Testis (tissue), 3 donors: ENCODE results near the gene ADAM33. TPM values are rescaled to one million over a fixed set of nuclear protein-coding genes. Genes with fewer than 3 reads are reported as not detected.

ENCODE experiments used
- DNase-seq: peaks from one replicate; pipeline ENCODE4 v3.0.0-alpha.2; 2019
- H3K27ac ChIP-seq, 2 donors: fragments of 200-600 bp; sonication (generic); one replicate each; pipeline ENCODE4 v1.5.1; 2019
- H3K27me3 ChIP-seq: fragments of 200-600 bp; sonication (generic); one replicate; pipeline ENCODE4 v1.5.1; 2019
- H3K36me3 ChIP-seq: fragments of 200-600 bp; sonication (generic); one replicate; pipeline ENCODE4 v1.5.1; 2017; ENCODE audit warnings: low read depth; ENCODE audit errors: missing control alignments
- H3K4me1 ChIP-seq: fragments of 200-600 bp; sonication (generic); one replicate; pipeline ENCODE4 v1.5.1; 2019
- H3K4me3 ChIP-seq, 2 donors: fragments of 200-600 bp; sonication (generic); one replicate each; pipeline ENCODE4 v1.5.1; 2017 to 2019
- H3K9me3 ChIP-seq: fragments of 200-600 bp; sonication (generic); one replicate; pipeline ENCODE4 v1.5.1; 2017
- POLR2A ChIP-seq: fragments of 450-650 bp; IDR thresholded peaks from one replicate; pipeline ENCODE4 v1.6.1; 2017; ENCODE audit warnings: antibody characterized with exemption, mild to moderate bottlenecking, moderate library complexity
- WGBS, 2 donors: methylation state at CpG; one replicate each; pipeline ENCODE4 v1.1.5; 2018; 5-methylcytosine and 5-hydroxymethylcytosine counted together
- intact Hi-C: fragments of 100-400 bp; cut with DNase I; formaldehyde crosslinking; loops from one replicate; pipeline ENCODE4 v1.15.1; 2023; ENCODE audit warnings: low total_unique reads
- polyA plus RNA-seq: library from polyadenylated mRNA; stranded (reverse); fragments of 350-450 nt; fragmentation: Illumina TruSeq; extraction: RNeasy Lipid Tissue Mini Kit (QIAGEN cat#74804); gene quantifications from one replicate; pipeline ENCODE4 v1.2.3, GENCODE V29; 2014; ENCODE audit warnings: low read depth, low replicate concordance; ENCODE audit not compliant: insufficient read depth
- total RNA-seq, 2 donors: library from RNA; depleted of rRNA; stranded (reverse); fragments of >200 nt; gene quantifications; one replicate each; pipeline ENCODE4 v1.2.3, GENCODE V29; 2016
- TF ChIP-seq, protein P1 (sequence below), 3 experiments: fragments of 450-650 bp in 2 of 3; fragments of 200-600 bp in 1 of 3; sonication (generic) in 1 of 3; IDR thresholded peaks; one replicate each; pipeline ENCODE4 v1.5.1; 2016 to 2019; ENCODE audit warnings: antibody characterized with exemption in 3 of 3, mild to moderate bottlenecking in 2 of 3, moderate library complexity in 1 of 3

ADAM33 gene
- total and polyA plus RNA-seq, 3 donors from 2014 or later: 25.5 to 61.1 (median 35.4) TPM

DNA sequence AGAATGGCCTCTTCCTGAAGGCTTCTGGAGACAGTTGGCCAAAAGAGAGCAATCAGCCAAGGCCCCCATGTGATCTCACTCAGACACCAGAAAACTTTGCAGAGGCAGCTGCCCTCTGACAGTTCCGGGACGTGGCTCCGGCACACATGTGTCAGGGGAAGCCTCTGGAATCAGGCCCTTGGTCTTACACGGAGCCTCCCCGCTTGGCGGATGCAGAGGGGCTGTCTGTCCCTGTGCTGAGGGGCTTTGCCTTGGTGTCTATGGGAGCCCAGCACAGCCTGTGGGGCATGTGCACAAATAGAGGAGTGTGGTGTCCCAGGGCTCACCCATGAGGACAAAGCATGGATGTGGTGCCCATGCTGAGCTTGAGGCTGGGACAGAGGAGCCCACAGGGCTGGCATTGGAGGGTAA, 16.8 kb upstream of the ADAM33 start:
- WGBS, 2 donors: 72% methylated on average over 6 of the region's 6 CpGs; no CpG with 5 or more reads in 1 of the 2 donors
- no peak overlapping the region for H3K4me3 ChIP-seq
- DNase-seq: no peak
- H3K4me1 ChIP-seq: no peaks in the 10 kb centered on the region
- H3K27me3 ChIP-seq: no peaks in the 10 kb centered on the region
- intact Hi-C loops: no loop called here
- TF ChIP-seq POLR2A: no peak
- TF ChIP-seq, protein P1, sequence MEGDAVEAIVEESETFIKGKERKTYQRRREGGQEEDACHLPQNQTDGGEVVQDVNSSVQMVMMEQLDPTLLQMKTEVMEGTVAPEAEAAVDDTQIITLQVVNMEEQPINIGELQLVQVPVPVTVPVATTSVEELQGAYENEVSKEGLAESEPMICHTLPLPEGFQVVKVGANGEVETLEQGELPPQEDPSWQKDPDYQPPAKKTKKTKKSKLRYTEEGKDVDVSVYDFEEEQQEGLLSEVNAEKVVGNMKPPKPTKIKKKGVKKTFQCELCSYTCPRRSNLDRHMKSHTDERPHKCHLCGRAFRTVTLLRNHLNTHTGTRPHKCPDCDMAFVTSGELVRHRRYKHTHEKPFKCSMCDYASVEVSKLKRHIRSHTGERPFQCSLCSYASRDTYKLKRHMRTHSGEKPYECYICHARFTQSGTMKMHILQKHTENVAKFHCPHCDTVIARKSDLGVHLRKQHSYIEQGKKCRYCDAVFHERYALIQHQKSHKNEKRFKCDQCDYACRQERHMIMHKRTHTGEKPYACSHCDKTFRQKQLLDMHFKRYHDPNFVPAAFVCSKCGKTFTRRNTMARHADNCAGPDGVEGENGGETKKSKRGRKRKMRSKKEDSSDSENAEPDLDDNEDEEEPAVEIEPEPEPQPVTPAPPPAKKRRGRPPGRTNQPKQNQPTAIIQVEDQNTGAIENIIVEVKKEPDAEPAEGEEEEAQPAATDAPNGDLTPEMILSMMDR (IDR thresholded peaks at IDR 0.05): no peak
- H3K27ac ChIP-seq: no peak overlapping the region
- no peaks in the 10 kb centered on the region for H3K36me3 ChIP-seq
- H3K9me3 ChIP-seq: no peaks in the 10 kb centered on the region

DNA sequence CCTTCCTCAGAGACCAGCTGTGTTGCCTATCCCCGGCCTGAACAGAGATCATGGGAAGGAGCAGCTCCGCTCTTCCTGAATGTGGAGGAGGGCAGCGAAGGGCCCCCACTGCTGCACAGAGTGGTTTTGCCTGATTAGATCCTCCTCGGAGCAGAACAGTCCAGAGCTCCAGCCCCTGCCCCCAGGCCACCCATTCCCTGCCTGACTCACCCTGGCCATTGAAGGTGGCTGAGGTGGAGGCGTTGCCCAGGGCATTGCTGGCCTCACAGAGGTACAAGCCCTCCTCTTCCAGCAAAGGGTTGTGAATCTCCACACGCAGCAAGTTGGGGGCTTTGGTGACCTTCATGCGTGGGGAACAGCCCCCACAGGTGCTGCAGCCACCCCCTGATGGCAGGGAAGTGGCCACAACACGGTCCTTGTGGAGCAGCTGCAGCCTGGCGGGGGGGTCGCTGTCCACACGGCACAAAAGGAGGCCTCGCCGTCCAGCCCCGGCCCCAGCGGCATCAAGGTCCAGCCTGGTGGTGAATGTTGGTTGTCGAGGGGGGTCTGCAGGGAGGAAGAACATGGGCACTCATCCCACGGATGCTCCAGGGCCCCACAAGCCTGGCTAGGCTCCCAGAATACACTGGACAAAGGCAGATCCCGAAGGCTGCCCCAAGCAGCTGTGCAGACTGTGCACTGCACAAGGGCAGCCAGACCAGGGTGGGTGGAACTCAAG, 15.9 kb upstream of the ADAM33 start:
- intact Hi-C loops: no loop called here
- H3K36me3 ChIP-seq: no peaks in the 10 kb centered on the region
- TF ChIP-seq, protein P1 (IDR thresholded peaks at IDR 0.05): no peak
- TF ChIP-seq POLR2A: no peak
- no peak overlapping the region for H3K4me3 ChIP-seq
- no peak for DNase-seq
- no peaks in the 10 kb centered on the region for H3K27me3 ChIP-seq
- no peaks in the 10 kb centered on the region for H3K4me1 ChIP-seq
- no peaks in the 10 kb centered on the region for H3K9me3 ChIP-seq
- H3K27ac ChIP-seq: no peak overlapping the region
- 76 to 79% methylated on average over 6 to 18 of the region's 18 CpGs for WGBS, 2 donors

DNA sequence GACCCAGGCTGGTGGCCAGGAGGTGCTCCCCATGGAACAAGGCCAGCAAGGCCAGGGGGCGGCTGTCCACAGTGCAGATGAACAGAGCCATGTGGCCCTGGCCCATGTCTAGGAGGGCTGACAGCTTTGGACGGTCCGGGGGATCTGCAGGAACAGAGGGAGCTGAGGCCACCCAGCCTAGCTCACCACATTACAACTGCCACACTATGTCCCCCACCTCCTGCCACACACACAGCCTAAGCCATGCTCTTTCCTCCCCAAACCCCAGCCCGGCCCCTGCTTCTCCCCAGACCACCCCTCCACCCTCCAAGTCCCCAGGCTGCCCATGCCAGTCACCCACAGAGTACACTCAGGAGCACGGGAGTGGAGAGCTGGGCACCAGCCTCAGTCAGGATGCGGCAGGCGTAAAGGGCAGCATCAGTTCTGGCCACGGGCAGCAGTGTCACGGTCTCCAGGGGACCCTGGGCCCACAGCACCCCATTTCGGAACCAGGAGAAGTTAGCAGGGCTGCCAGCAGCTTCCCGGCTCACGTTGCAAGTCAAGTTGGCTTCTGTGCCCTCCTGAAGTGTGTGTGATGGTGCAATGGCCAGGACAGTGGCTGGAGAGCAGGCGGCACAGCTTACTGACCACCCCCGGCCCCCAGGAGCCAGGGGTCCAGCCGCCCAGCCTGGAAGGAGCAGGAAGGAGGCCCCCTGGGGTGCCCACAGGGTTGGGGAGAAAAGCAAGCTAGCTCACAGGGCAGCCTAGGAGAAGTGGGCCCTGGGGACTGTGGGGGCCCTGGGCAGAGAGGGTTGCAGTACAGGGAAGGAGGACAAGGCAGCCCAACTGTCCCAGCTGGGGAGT, 15.2 kb upstream of the ADAM33 start:
- TF ChIP-seq POLR2A: no peak
- TF ChIP-seq, protein P1 (IDR thresholded peaks at IDR 0.05): no peak
- DNase-seq: no peak
- intact Hi-C loops: no loop called here
- H3K27me3 ChIP-seq: no peaks in the 10 kb centered on the region
- no peak overlapping the region for H3K27ac ChIP-seq
- no peaks in the 10 kb centered on the region for H3K9me3 ChIP-seq
- H3K4me3 ChIP-seq: no peak overlapping the region
- H3K4me1 ChIP-seq: no peaks in the 10 kb centered on the region
- H3K36me3 ChIP-seq: no peaks in the 10 kb centered on the region
- 85 to 90% methylated on average over 4 to 14 of the region's 15 CpGs for WGBS, 2 donors

DNA sequence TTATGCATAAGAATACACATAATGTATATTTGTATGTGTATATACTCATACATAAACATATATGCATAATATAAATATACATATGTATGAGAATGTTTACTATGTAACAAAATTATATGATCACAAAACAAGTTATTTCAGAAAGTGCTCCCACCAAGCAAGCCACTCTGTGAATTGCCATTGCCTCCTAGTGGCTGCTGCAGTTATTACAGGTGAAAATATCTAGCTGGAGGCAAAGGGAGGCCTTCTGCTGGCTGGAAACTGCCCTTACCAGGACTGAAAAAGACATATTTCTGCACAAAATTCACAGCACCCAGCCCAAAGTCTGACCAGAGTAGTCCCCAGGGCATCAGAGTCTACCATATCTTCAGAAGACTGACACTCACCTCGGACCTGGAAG, 14.4 kb upstream of the ADAM33 start:
- no peak for DNase-seq
- Histone ChIP-seq H3K9me3 (no peaks in the 10 kb centered on the region), H3K4me1 (no peaks in the 10 kb centered on the region), H3K4me3 (no peak overlapping the region), H3K27ac (no peak overlapping the region), H3K27me3 (no peaks in the 10 kb centered on the region), H3K36me3 (no peaks in the 10 kb centered on the region)
- TF ChIP-seq, protein P1 (IDR thresholded peaks at IDR 0.05): peak in 1 of 3 experiments; percentile 37
- no peak for TF ChIP-seq POLR2A
- intact Hi-C loops: no loop called here
- WGBS, 2 donors: 82 to 96% methylated on average over 1 of the region's 1 CpG
